ENCODE measurements around the gene UBXN2A. TPM values are rescaled to one million over a fixed set of nuclear protein-coding genes. Genes with fewer than 3 reads are reported as not detected.

UBXN2A gene
- total and polyA plus RNA-seq, 2 of the 8 experiments (the other 6 are each of a cell fraction or from before 2014, with no cell fraction given): 3.6 to 20.4 TPM

- no peak overlapping the region for H2AFZ ChIP-seq (ENCODE audit: low read length)
- no peaks in the 10 kb centered on the region for H3K36me3 ChIP-seq (ENCODE audit: control insufficient read depth in 2 of 4, insufficient read depth in 4 of 4, low read length in 3 of 4)
- H3K9me3 ChIP-seq (ENCODE audit: insufficient read depth in 2 of 2, low read depth in 1 of 2, low read length in 1 of 2): no peaks in the 10 kb centered on the region
- H4K91ac ChIP-seq (replicated peaks; ENCODE audit: insufficient read length, low read length): no peak overlapping the region
- no peak overlapping the region for H4K5ac ChIP-seq (ENCODE audit: insufficient read length, low read depth, low read length)
- POLR2A ChIA-PET (ENCODE audit: partially characterized antibody): interaction anchor here (12.6 kb wide), 1 partner anchor 18 kb away, joined by 130 read pairs; the partner anchor contains the start of gene ATAD2B
- CTCF ChIA-PET (ENCODE audit: partially characterized antibody): interaction anchor here (1.2 to 2.3 kb wide), 2 partner anchors 18 to 120 kb away, joined by 4 to 6 read pairs; partner anchors contain the start of gene ATAD2B
- TF ChIP-seq ATF2 (IDR thresholded peaks at IDR 0.05; ENCODE audit: low read length) (no peak), CHD2 (IDR thresholded peaks at IDR 0.05; ENCODE audit: low read length) (no peak), JUND (IDR thresholded peaks at IDR 0.05; ENCODE audit: low read length) (no peak), E2F6 (IDR thresholded peaks at IDR 0.05) (no peak)
- no peak overlapping the region for H2BK120ac ChIP-seq (replicated peaks; ENCODE audit: low read depth, low read length)
- H3K23me2 ChIP-seq (ENCODE audit: low read depth, low read length): peaks cover 1% of the 10 kb centered on the region; the same call in 1 of the 2 replicates
- no peak overlapping the region for H3K27ac ChIP-seq (ENCODE audit: low read depth, low read length)
- H4K20me1 ChIP-seq (replicated peaks in 1 of 2; ENCODE audit: control insufficient read depth in 1 of 2, insufficient read depth in 2 of 2, low read length in 2 of 2): peaks cover 3 to 6% of the 10 kb centered on the region in 2 experiments
- no peak overlapping the region for H3K14ac ChIP-seq (ENCODE audit: insufficient read length)
- H3K4ac ChIP-seq (replicated peaks; ENCODE audit: insufficient read length, low read depth, low read length): no peak overlapping the region
- H2BK5ac ChIP-seq (ENCODE audit: low read depth, low read length): no peak overlapping the region
- H2BK15ac ChIP-seq (ENCODE audit: low read length): no peak overlapping the region
- H3K9ac ChIP-seq (replicated peaks in 1 of 4; ENCODE audit: extremely low read depth in 1 of 4, low read depth in 3 of 4, low read length in 3 of 4): no peak overlapping the region
- H3K18ac ChIP-seq (ENCODE audit: extremely low read depth, low read length): no peak overlapping the region
- no peak overlapping the region for H3K4me3 ChIP-seq (ENCODE audit: extremely low read depth in 1 of 4, insufficient read depth in 2 of 4, low read depth in 3 of 4, low read length in 4 of 4)
- no peak overlapping the region for H2AK5ac ChIP-seq (ENCODE audit: low read depth, low read length)
- no peak overlapping the region for H4K8ac ChIP-seq (ENCODE audit: extremely low read depth, insufficient read depth, low read length)
- H3K23ac ChIP-seq (ENCODE audit: insufficient read length): no peak overlapping the region
- FAIRE-seq (no peak), DNase-seq (ENCODE audit: low read depth in 1 of 2, low spot score in 2 of 2) (no peak)
- no peak overlapping the region for H3K4me2 ChIP-seq (ENCODE audit: insufficient read depth in 1 of 2, low read depth in 2 of 2, low read length in 2 of 2)
- peaks cover 0 to 3% (median 1%) of the 10 kb centered on the region in 4 experiments; a peak in 2 of 7 replicates for H3K4me1 ChIP-seq (replicated peaks in 1 of 4; ENCODE audit: control insufficient read depth in 3 of 4, insufficient read depth in 4 of 4, low read length in 3 of 4)
- H2BK12ac ChIP-seq (ENCODE audit: low read depth, low read length): no peak overlapping the region
- peaks cover 0 to 71% of the 10 kb centered on the region in 2 experiments; a peak in 2 of 4 replicates for H3K79me2 ChIP-seq (ENCODE audit: control insufficient read depth in 1 of 2, insufficient read depth in 2 of 2, low read length in 2 of 2)
- H3K56ac ChIP-seq (replicated peaks; ENCODE audit: insufficient read length, low read depth, low read length): no peak overlapping the region
- H2BK20ac ChIP-seq (ENCODE audit: low read length): no peak overlapping the region
- H3K27me3 ChIP-seq (replicated peaks in 1 of 4; ENCODE audit: control insufficient read depth in 3 of 4, extremely low read depth in 1 of 4, insufficient read depth in 3 of 4, low read length in 3 of 4): no peaks in the 10 kb centered on the region
- no peaks in the 10 kb centered on the region; the same call in 1 of the 2 replicates for H3K79me1 ChIP-seq (ENCODE audit: low read depth, low read length)
Measured at GRCh38 chr2:23944976-23945375, 4.7 kb downstream of the UBXN2A start.

All from H1 (cell line).